HG03378 (cell line): ENCODE data around the gene SEC22A.
"Not testable (repeated sequence)": the region's sequence is repeated elsewhere in the genome, so short reads cannot be mapped to it uniquely, and the experiment has no call there.

Experiments
- ATAC-seq: cut with Tn5 transposase; IDR thresholded peaks from one replicate; pipeline ENCODE4 v1.9.1; 2021; ENCODE audit warnings: mild to moderate bottlenecking, moderate library complexity; ENCODE audit not compliant: unreplicated experiment

SEC22A gene

DNA sequence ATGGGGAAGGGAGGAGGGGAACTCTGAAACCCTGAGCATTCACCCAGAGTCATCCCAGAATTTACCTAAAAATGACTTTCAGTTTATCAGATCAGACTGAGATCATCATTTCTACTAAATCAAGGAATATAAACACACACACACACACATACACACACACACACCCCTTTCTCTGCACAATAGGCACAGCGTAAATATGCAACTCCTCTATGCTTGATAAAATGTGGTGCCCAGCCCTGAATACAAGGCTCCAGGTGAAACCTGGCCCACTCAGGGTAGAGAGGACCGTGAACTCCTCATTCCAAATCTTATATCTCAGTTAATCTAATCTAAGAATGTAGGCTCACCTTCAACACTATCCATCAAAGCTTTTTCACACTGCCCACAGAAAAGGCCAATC lies 31.8 kb upstream of the SEC22A start:
- ATAC-seq: no peak

DNA sequence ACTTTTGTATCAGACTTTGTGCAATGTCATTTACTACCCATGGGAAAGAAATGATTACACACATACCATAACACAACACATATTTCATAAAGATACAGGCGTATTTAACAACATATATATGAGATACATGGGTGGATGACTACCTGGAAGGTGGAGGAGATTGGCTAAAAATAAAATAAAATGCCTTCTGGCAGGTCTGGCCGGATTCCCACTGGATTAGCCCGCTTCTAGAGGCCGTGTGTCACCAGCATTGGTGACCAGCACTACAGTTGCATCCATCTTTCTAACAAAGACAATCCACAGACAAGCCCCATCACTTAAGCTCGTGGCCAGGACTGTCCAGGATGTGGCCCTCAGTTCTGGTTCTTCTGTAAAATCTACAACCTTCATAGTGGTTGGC lies 21.0 kb upstream of the SEC22A start:
- no peak for ATAC-seq

DNA sequence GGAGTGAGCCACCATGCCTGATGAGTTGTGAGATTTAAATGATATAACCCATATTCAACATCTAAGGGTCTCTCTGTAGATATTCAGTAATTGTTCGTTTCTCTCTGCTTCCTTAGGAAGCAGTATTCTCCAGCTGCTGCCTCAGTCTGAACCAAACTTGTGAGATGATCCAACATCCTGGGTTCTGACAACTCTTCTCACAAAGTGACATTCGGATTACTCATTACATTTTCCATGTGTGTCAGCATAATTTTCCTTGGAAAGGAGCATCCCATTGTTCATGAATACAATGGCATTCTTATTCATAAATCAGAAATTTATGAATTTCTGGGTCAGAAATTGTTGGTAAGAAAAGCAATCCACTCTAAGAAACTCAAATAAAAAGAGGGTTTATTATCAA lies 15.0 kb upstream of the SEC22A start:
- no peak for ATAC-seq

DNA sequence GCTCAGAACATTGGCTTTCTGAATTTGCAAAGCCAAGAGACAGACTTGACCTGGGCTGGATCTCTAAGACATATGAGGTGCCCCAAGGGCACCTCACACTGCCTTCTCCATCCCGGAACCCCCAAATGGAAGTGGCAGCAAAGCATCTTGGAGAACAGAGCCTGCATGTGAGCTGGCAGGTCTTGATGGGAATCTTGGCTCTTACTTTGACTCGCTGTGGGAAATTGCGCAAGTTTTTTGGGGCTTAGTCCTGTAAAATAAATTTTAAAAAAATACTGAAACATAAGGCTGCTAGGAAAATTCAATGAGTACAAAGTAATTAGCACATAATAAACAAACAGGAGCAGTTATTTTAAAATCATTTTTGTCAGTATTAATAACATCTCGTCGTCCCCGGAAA lies 13.7 kb upstream of the SEC22A start:
- ATAC-seq: no peak

DNA sequence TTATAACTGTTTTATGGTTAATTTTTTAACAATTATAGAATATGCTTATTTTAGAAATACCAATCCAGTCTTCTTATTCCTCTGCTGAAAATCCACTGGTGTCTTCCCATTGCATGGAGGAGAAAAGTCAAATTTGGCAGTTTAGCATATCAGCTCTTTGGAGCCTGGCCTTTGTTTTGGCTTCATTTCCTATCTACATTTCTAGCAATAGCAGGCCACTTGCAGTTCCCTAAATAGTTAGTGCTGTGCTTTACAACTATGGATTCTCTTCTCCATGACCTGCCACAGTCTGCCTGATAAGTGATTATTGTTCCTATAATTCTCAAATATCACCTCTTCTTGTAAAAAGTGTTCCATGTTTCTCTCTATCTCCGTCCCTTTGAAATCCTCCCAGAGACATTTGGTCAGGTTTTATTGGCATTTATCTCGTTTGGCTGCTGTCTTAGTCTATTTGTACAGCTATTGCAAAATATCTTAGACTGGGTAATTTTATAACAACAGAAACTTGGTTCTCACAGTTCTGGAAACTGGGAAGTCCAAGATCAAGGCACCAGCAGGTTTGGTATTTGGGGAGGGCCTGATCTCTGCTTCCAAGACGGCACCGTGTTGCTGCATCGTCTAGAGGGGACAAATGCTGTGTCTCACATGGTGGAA lies 8.2 kb upstream of the SEC22A start:
- no peak for ATAC-seq

DNA sequence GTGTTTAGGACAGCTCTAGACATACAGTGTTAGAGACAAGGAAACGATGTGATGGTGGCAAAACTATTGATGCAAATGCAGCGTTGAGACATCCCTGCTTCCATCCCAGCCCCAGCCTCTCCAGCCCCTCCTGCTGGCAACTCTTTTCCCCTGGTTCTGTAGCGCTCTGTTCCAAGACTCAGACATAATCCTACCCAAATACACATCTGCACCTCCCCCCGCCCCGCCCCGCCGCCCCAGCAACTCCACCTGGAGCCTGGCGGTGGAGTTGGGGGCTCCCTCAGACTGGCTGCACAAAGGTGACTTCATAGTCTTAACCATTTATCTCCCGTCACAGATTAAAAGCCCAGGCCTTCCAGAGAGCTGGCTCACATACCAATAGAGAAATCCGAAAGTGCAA lies 7.2 kb upstream of the SEC22A start:
- no peak for ATAC-seq

DNA sequence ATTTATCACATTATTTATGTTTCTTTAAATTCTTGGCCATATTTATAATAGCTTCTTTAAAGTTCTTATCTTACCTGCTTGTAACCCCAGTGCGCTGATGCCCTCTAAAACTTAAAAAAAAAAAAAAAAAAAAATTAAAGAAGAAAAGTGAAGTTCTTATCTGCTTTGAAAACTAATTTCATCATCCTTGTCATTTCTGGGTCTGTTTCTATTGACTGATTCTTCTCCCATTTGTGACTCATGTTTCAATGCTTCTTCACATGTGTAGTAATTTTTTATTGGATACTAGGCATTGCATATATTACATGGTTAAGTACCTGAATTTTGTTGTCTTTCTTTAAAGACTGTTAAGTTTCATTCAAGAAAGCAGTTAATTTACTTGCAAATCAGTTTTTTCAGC lies 3.4 kb upstream of the SEC22A start:
- ATAC-seq: no peak

DNA sequence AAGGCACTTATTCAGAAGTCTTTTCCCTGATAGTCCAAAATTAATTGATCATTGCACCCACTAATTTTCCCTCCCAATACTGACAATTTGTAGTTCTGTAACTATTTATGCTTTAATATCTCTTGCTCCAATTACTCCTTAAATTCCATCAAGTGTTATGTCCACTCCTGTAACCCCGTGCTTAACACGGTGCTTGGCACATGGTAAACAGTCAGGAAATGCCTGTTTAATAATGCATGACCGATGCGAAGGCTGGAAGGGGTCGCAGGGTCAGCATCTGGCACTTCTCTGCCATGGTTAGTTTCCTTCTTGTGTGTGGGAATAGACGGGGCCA lies 553 bp upstream of the SEC22A start:
- ATAC-seq: no peak

- ATAC-seq: no peak
Measured at GRCh38 chr3:123202451-123202850, 708 bp downstream of the SEC22A start.

DNA sequence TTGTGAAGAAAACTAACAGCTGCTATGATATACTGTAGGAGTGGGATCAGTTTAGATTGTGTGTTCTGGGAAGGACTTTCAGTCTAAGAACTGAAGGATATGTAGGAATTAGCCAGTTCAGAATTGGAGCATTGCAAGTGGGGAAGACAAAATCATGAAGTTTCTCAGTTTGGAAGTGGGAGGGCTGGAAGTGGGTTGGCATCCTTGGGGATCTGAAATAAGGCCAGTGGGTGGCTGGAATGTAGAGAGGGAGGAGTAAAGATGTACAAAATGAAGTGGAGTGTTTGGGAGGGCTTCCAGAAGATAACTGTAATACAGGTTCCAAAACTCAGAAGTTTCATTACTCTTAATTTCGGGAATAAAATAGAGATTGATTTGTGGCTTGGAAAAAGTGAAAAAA lies 17.2 kb downstream of the SEC22A start:
- ATAC-seq: no peak

DNA sequence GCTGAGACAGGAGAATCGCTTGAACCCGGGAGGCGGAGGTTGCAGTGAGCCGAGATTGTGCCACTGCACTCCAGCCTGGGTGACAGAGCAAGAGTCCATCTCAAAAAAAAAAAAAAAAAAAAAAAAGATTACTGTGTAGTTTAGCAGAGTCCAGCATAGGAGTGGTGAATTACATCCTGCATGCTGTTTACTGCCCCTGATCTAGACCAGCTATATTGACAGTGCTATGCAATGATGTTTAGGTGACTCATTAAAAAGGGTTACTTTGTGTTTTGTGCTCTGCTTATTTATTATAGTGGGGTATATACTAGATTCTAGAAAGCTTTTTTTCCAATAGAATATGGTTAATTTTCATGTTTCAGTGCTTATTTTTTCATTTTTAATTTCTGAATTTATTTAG lies 19.6 kb downstream of the SEC22A start:
- not testable (repeated sequence) for ATAC-seq

- no peak for ATAC-seq
Measured at GRCh38 chr3:123225016-123225415, 23.3 kb downstream of the SEC22A start.

GRCh38 chr3:123226549-123226948 lies 24.8 kb downstream of the SEC22A start:
- no peak for ATAC-seq

DNA sequence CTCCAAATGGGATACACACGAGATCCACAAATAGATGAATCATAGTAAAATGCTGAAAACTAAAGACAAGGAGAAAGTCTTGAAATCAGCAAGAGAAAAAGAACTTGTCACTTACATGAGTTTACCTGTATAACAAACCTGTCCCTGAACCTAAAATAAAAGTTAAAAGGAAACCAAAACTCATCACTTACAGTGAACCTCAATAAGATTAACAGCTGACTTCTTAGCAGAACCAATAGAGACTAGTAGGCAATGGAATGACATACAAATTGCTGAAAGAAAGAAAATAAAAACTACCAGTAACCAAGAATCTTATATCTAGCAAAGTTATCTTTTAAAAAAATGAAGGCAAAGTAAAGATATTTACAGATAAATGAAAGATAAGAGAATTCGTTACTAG lies 27.4 kb downstream of the SEC22A start:
- ATAC-seq: no peak

GRCh38 chr3:123236902-123237301 lies 35.2 kb downstream of the SEC22A start:
- no peak for ATAC-seq

DNA sequence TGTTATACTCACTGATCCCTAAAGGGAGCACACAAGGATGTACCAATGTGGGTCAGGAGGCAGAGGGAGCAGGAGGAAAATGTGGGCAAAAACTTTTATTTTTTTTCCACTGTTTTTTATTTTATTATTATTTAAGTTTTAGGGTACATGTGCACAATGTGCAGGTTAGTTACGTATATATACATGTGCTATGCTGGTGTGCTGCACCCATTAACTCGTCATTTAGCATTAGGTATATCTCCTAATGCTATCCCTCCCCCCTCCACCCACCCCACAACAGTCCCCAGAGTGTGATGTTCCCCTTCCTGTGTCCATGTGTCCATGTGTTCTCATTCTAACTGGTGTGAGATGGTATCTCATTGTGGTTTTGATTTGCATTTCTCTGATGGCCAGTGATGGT lies 37.4 kb downstream of the SEC22A start:
- ATAC-seq: not testable (repeated sequence)

DNA sequence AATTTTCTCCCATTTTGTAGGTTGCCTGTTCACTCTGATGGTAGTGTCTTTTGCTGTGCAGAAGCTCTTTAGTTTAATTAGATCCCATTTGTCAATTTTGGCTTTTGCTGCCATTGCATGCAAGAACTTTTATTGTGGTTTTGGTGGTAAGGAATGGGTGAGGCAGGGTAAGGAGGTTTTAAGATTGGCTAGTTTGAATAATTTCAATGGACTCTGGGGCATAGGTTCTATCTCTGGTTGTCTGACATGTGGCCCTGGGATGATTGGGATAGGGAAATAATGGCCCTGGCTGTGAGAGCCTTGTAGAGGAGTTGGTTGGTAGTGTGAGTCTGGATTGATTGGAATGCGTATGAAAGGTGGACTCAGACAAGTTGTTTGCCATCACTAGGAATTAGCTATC lies 38.0 kb downstream of the SEC22A start:
- no peak for ATAC-seq

GRCh38 chr3:123244128-123244527 lies 42.4 kb downstream of the SEC22A start:
- no peak for ATAC-seq

DNA sequence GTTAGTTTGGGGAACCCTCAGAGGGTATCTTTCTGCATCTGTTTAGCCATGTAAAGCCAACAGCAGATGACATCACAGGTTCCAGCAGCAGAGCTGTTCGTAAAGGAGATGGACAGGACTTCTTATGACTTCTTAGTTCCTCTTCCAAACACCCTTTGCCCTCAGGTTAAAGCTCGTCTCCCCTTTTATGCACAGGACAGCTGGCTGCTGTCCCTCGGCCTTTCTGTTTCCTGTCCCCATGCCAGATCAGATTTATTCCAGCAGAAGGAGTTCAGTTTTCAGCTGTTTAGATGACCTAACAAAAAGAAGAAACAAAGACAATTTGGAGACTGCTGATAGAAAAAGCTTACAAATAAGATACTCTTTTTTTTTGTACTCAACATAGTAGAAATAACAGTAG lies 45.1 kb downstream of the SEC22A start:
- ATAC-seq: no peak

- ATAC-seq: no peak
Measured at GRCh38 chr3:123256256-123256655, 54.5 kb downstream of the SEC22A start.

GRCh38 chr3:123258359-123258758 lies 56.6 kb downstream of the SEC22A start:
- ATAC-seq: no peak

DNA sequence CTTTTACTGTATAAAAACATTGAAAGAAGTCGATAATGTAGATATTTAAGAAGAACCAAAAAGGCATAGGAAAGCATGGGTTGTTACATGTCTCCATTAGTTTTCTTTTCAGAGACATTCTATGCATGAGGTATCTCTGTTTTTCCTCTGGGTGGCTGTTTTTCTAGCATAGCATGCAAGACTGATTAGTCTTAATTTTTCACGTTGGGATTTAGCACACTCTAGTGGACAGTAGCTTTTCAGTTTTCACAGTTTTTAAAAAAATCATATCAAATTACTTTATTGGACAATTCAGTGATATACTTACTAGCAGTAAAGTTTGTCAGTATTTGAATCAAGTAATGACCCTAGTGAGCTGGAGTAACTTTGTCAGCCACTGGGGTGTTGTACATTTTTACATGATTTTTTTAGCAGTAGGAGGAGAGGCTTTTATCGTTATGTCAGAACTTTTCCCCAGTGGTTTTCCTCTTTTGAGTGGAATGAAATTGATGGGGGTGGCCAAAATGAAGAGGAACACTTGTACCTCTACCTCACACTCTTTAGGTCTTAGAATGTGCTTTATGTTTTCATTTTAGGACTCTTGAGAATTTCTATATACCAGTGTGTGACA lies 57.2 kb downstream of the SEC22A start:
- ATAC-seq: no peak

DNA sequence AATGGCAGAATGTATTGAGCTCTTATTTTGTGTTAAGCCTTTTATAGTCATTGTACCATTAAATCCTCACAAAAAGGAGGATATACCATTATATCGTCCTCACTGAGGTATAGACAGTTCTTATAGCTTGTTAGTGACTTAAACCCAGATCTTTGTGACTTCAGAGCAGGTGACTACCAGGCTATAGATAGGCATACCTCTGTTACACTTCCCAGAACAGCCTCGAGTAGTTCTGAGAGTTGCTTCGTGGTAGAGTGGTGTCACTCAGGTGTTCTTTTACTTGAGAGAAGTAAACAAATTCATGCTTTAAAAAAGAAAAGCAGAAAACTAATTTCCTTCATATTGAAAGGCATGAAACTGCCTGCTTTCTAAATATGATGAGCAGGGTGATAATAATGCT lies 59.9 kb downstream of the SEC22A start:
- no peak for ATAC-seq
